Tibial nerve (tissue), 4 donors: ENCODE measurements around the gene SEC62. TPM values are rescaled to one million over a fixed set of nuclear protein-coding genes. Genes with fewer than 3 reads are reported as not detected.

Source experiments
- DNase-seq, 2 donors: peaks; one replicate each; pipeline ENCODE4 v3.0.0-alpha.2; 2019; ENCODE audit warnings: low spot score in 2 of 2
- H3K27ac ChIP-seq, 4 donors: fragments of 200-600 bp; sonication (generic) in 3 of 4; one replicate each; pipeline ENCODE4 v1.5.1; 2017 to 2019; ENCODE audit warnings: mild to moderate bottlenecking in 1 of 4
- H3K27me3 ChIP-seq, 2 donors: fragments of 200-600 bp; sonication (generic) in 1 of 2; one replicate each; pipeline versions ENCODE4 v1.5.1 to v1.6.0; 2017 to 2019
- H3K36me3 ChIP-seq, 3 donors: fragments of 200-600 bp; sonication (generic); one replicate each; pipeline ENCODE4 v1.5.1; 2018 to 2019
- H3K4me1 ChIP-seq, 4 donors: fragments of 200-600 bp; sonication (generic) in 3 of 4; one replicate each; pipeline ENCODE4 v1.5.1; 2017 to 2019
- H3K4me3 ChIP-seq, 4 donors: fragments of 200-600 bp; sonication (generic) in 3 of 4; one replicate each; pipeline ENCODE4 v1.5.1; 2017 to 2019; ENCODE audit warnings: mild to moderate bottlenecking in 1 of 4, moderate library complexity in 1 of 4
- H3K9me3 ChIP-seq, 4 donors: fragments of 200-600 bp; sonication (generic) in 3 of 4; one replicate each; pipeline ENCODE4 v1.5.1; 2017 to 2019
- CTCF ChIP-seq, 5 experiments: fragments of 200-600 bp in 3 of 5; fragments of 450-650 bp in 2 of 5; sonication (generic) in 3 of 5; IDR thresholded peaks; one replicate each; pipeline ENCODE4 v1.5.1; 2016 to 2019; ENCODE audit warnings: antibody characterized with exemption in 5 of 5, mild to moderate bottlenecking in 3 of 5, moderate library complexity in 2 of 5
- EP300 ChIP-seq, 2 donors: sonication (generic); formaldehyde crosslinking; IDR thresholded peaks; one replicate each; pipeline ENCODE4 v1.6.1; 2017; ENCODE audit warnings: antibody characterized with exemption in 2 of 2, mild to moderate bottlenecking in 1 of 2
- POLR2A ChIP-seq, 2 donors: fragments of 450-650 bp; IDR thresholded peaks; one replicate each; pipeline ENCODE4 v1.6.1; 2017; ENCODE audit warnings: antibody characterized with exemption in 2 of 2, mild to moderate bottlenecking in 2 of 2, moderate library complexity in 2 of 2
- WGBS, 2 donors: methylation state at CpG; one replicate each; pipeline ENCODE4 v1.1.5; 2018; 5-methylcytosine and 5-hydroxymethylcytosine counted together
- total RNA-seq, 4 donors: library from RNA; depleted of rRNA; stranded (reverse); fragments of >200 nt; gene quantifications; one replicate each; pipeline ENCODE4 v1.1.0, GENCODE V29; 2016

Gene SEC62
- total RNA-seq, 4 donors from 2014 or later, result 36.0 to 53.3 (median 45.7) TPM

GRCh38 chr3:169931747-169932520, 34.7 kb upstream of the SEC62 start:
- Histone ChIP-seq H3K9me3 (no peaks in the 10 kb centered on the region), H3K27me3 (no peaks in the 10 kb centered on the region), H3K4me1 (no peaks in the 10 kb centered on the region), H3K4me3 (no peak overlapping the region), H3K36me3 (no peaks in the 10 kb centered on the region), H3K27ac (no peak overlapping the region)
- no peak for DNase-seq
- 85 to 88% methylated on average over 14 of the region's 14 CpGs for WGBS, 2 donors
- no peak for TF ChIP-seq CTCF (IDR thresholded peaks at IDR 0.05)
- no peak for TF ChIP-seq EP300 (IDR thresholded peaks at IDR 0.05)
- TF ChIP-seq POLR2A (IDR thresholded peaks at IDR 0.05), result no peak

GRCh38 chr3:169939320-169939719, 27.3 kb upstream of the SEC62 start:
- TF ChIP-seq CTCF (IDR thresholded peaks at IDR 0.05), result no peak
- TF ChIP-seq POLR2A (IDR thresholded peaks at IDR 0.05), result no peak
- TF ChIP-seq EP300 (IDR thresholded peaks at IDR 0.05), result no peak
- DNase-seq, result no peak
- Histone ChIP-seq H3K36me3 (no peaks in the 10 kb centered on the region), H3K27me3 (no peaks in the 10 kb centered on the region), H3K27ac (no peak overlapping the region), H3K4me1 (no peaks in the 10 kb centered on the region), H3K4me3 (no peak overlapping the region), H3K9me3 (no peaks in the 10 kb centered on the region)
- WGBS, 2 donors, result 38 to 52% methylated on average over 1 of the region's 1 CpG

GRCh38 chr3:169939751-169940150, 26.9 kb upstream of the SEC62 start:
- Histone ChIP-seq H3K9me3 (no peaks in the 10 kb centered on the region), H3K4me3 (no peak overlapping the region), H3K36me3 (no peaks in the 10 kb centered on the region), H3K4me1 (no peaks in the 10 kb centered on the region), H3K27me3 (no peaks in the 10 kb centered on the region), H3K27ac (no peak overlapping the region)
- DNase-seq, result no peak
- no peak for TF ChIP-seq POLR2A (IDR thresholded peaks at IDR 0.05)
- no peak for TF ChIP-seq EP300 (IDR thresholded peaks at IDR 0.05)
- no peak for TF ChIP-seq CTCF (IDR thresholded peaks at IDR 0.05)
- 79 to 84% methylated on average over 5 of the region's 5 CpGs for WGBS, 2 donors

GRCh38 chr3:169940470-169941181, 26.0 kb upstream of the SEC62 start:
- 58 to 61% methylated on average over 6 of the region's 6 CpGs for WGBS, 2 donors
- Histone ChIP-seq H3K27ac (peak overlapping the region in 1 of 4 donors; percentile 15), H3K36me3 (no peaks in the 10 kb centered on the region), H3K27me3 (no peaks in the 10 kb centered on the region), H3K4me1 (no peaks in the 10 kb centered on the region), H3K9me3 (no peaks in the 10 kb centered on the region), H3K4me3 (no peak overlapping the region)
- no peak for DNase-seq
- no peak for TF ChIP-seq CTCF (IDR thresholded peaks at IDR 0.05)
- TF ChIP-seq POLR2A (IDR thresholded peaks at IDR 0.05), result no peak
- TF ChIP-seq EP300 (IDR thresholded peaks at IDR 0.05), result no peak

GRCh38 chr3:169945313-169945712, 21.3 kb upstream of the SEC62 start:
- Histone ChIP-seq H3K27me3 (no peaks in the 10 kb centered on the region), H3K9me3 (no peaks in the 10 kb centered on the region), H3K4me3 (no peak overlapping the region), H3K27ac (peak overlapping the region in 1 of 4 donors; percentile 29), H3K36me3 (no peaks in the 10 kb centered on the region), H3K4me1 (no peaks in the 10 kb centered on the region)
- DNase-seq, result peak in 1 of 2 donors; percentile 21
- 61 to 62% methylated on average over 7 of the region's 7 CpGs for WGBS, 2 donors
- TF ChIP-seq POLR2A (IDR thresholded peaks at IDR 0.05), result no peak
- TF ChIP-seq EP300 (IDR thresholded peaks at IDR 0.05), result peak in 1 of 2 donors; percentile 49
- TF ChIP-seq CTCF (IDR thresholded peaks at IDR 0.05), result no peak
